HEK293 (cell line): Measurements from ENCODE around the gene CDC42EP2.

Experiments
- CTCF ChIA-PET: fragments of 350-600 bp; formaldehyde crosslinking; extraction: SDS; loops from one replicate; lab custom pipeline; 2021; ENCODE audit warnings: antibody characterized with exemption; lab: Yijun Ruan, JAX
- POLR2A ChIA-PET: fragments of 300-600 bp; formaldehyde crosslinking; extraction: SDS; loops from one replicate; lab custom pipeline; 2020; ENCODE audit warnings: antibody characterized with exemption, inconsistent platforms; lab: Yijun Ruan, JAX
- H3K27ac ChIP-seq: fragments of 200-500 bp; sonication (Bioruptor generic); 2 replicates; pipeline ENCODE4 v1.5.1; 2014; ENCODE audit warnings: low read depth, low read length, control low read depth, inconsistent platforms; ENCODE audit errors: extremely low read depth
- H3K36me3 ChIP-seq, 2 experiments: fragments of 200-500 bp in 1 of 2; sonication (Bioruptor generic) in 1 of 2; 1 replicate in 1 of 2; 2 replicates in 1 of 2; pipeline ENCODE4 v1.5.1; 2014 to 2017; ENCODE audit warnings: inconsistent platforms in 2 of 2, low read length in 2 of 2; ENCODE audit not compliant: control insufficient read depth in 2 of 2, insufficient read depth in 1 of 2
- H3K4me1 ChIP-seq: fragments of 200-500 bp; sonication (Bioruptor generic); 2 replicates; pipeline ENCODE4 v1.5.1; 2014; ENCODE audit warnings: mild to moderate bottlenecking, low read length, inconsistent platforms; ENCODE audit not compliant: control insufficient read depth, insufficient read depth
- H3K4me3 ChIP-seq: 2 replicates; pipeline ENCODE4 v1.5.1; 2011; ENCODE audit warnings: low read depth, mild to moderate bottlenecking, control low read depth, low read length, moderate library complexity
- H3K9me3 ChIP-seq: fragments of 200-500 bp; sonication (Bioruptor generic); 2 replicates; pipeline ENCODE4 v1.5.1; 2014; ENCODE audit warnings: low read depth, low read length, inconsistent platforms; ENCODE audit not compliant: control insufficient read depth, insufficient read depth
- BCL6B ChIP-seq: fragments of 450-650 bp; formaldehyde crosslinking; IDR thresholded peaks from 2 replicates; pipeline ENCODE4 v1.5.1; 2017; ENCODE audit warnings: missing biosample characterization, missing genetic modification characterization
- INSM2 ChIP-seq: fragments of 450-650 bp; formaldehyde crosslinking; IDR thresholded peaks from 2 replicates; pipeline ENCODE4 v1.5.1; 2016; ENCODE audit warnings: missing biosample characterization, missing genetic modification characterization
- MYNN ChIP-seq: fragments of 450-650 bp; formaldehyde crosslinking; IDR thresholded peaks from 2 replicates; pipeline ENCODE4 v1.5.1; 2016; ENCODE audit warnings: missing biosample characterization, missing genetic modification characterization, borderline replicate concordance
- SP7 ChIP-seq: fragments of 450-650 bp; formaldehyde crosslinking; IDR thresholded peaks from 2 replicates; pipeline ENCODE4 v1.5.1; 2016; ENCODE audit warnings: missing biosample characterization, missing genetic modification characterization
- ZNF10 ChIP-seq: fragments of 450-650 bp; formaldehyde crosslinking; IDR thresholded peaks from 2 replicates; pipeline ENCODE4 v1.5.1; 2017; ENCODE audit warnings: missing biosample characterization, missing genetic modification characterization
- ZNF114 ChIP-seq: fragments of 450-650 bp; formaldehyde crosslinking; IDR thresholded peaks from 2 replicates; pipeline ENCODE4 v1.5.0; 2017; ENCODE audit warnings: missing biosample characterization, missing genetic modification characterization
- ZNF157 ChIP-seq: fragments of 450-650 bp; formaldehyde crosslinking; IDR thresholded peaks from 2 replicates; pipeline ENCODE4 v1.5.1; 2016; ENCODE audit warnings: missing biosample characterization, missing genetic modification characterization
- ZNF169 ChIP-seq: fragments of 450-650 bp; formaldehyde crosslinking; IDR thresholded peaks from 2 replicates; pipeline ENCODE4 v1.5.1; 2016; ENCODE audit warnings: missing biosample characterization, missing genetic modification characterization
- ZNF221 ChIP-seq: fragments of 450-650 bp; formaldehyde crosslinking; IDR thresholded peaks from 2 replicates; pipeline ENCODE4 v1.5.1; 2017; ENCODE audit warnings: missing biosample characterization, missing genetic modification characterization, borderline replicate concordance
- ZNF302 ChIP-seq: fragments of 450-650 bp; formaldehyde crosslinking; IDR thresholded peaks from 2 replicates; pipeline ENCODE4 v1.5.1; 2016; ENCODE audit warnings: missing biosample characterization, missing genetic modification characterization, low read depth
- ZNF510 ChIP-seq: fragments of 450-650 bp; formaldehyde crosslinking; IDR thresholded peaks from 2 replicates; pipeline ENCODE4 v1.5.1; 2018; ENCODE audit warnings: mild to moderate bottlenecking, missing genetic modification characterization, missing biosample characterization; ENCODE audit not compliant: insufficient replicate concordance
- ZNF529 ChIP-seq: fragments of 450-650 bp; formaldehyde crosslinking; IDR thresholded peaks from 2 replicates; pipeline ENCODE4 v1.5.1; 2017; ENCODE audit warnings: missing genetic modification characterization, missing biosample characterization; ENCODE audit not compliant: insufficient replicate concordance
- ZNF560 ChIP-seq: fragments of 450-650 bp; formaldehyde crosslinking; IDR thresholded peaks from 2 replicates; pipeline ENCODE4 v1.5.1; 2017; ENCODE audit warnings: missing biosample characterization, missing genetic modification characterization, borderline replicate concordance
- ZNF626 ChIP-seq: fragments of 450-650 bp; sonication (Bioruptor Pico); formaldehyde crosslinking; IDR thresholded peaks from 2 replicates; pipeline ENCODE4 v1.5.1; 2018; ENCODE audit warnings: missing biosample characterization, missing genetic modification characterization, inconsistent platforms
- ZNF629 ChIP-seq: fragments of 450-650 bp; formaldehyde crosslinking; IDR thresholded peaks from 2 replicates; pipeline ENCODE4 v1.5.1; 2017; ENCODE audit warnings: missing biosample characterization, missing genetic modification characterization
- ZNF658 ChIP-seq: fragments of 450-650 bp; formaldehyde crosslinking; IDR thresholded peaks from 2 replicates; pipeline ENCODE4; 2016; ENCODE audit warnings: missing biosample characterization, missing genetic modification characterization
- ZNF76 ChIP-seq: fragments of 450-650 bp; formaldehyde crosslinking; IDR thresholded peaks from 2 replicates; pipeline ENCODE4; 2016; ENCODE audit warnings: low read depth, missing biosample characterization, missing genetic modification characterization, borderline replicate concordance
- ZNF843 ChIP-seq: fragments of 450-650 bp; formaldehyde crosslinking; IDR thresholded peaks from 2 replicates; pipeline ENCODE4 v1.5.1; 2016; ENCODE audit warnings: missing biosample characterization, missing genetic modification characterization
- TF ChIP-seq, protein P1 (sequence below): fragments of 450-650 bp; formaldehyde crosslinking; IDR thresholded peaks from 2 replicates; pipeline ENCODE4 v1.5.1; 2016; ENCODE audit warnings: missing biosample characterization, missing genetic modification characterization
- TF ChIP-seq, protein P2 (sequence below): fragments of 450-650 bp; formaldehyde crosslinking; IDR thresholded peaks from 2 replicates; pipeline ENCODE4 v1.5.1; 2016; ENCODE audit warnings: missing biosample characterization, missing genetic modification characterization, borderline replicate concordance
- TF ChIP-seq, protein P3 (sequence below): fragments of 450-650 bp; formaldehyde crosslinking; IDR thresholded peaks from 2 replicates; pipeline ENCODE4 v1.5.1; 2016; ENCODE audit warnings: missing biosample characterization, missing genetic modification characterization, low read depth

The CDC42EP2 gene

GRCh38 chr11:65338676-65339075, 24.0 kb downstream of the CDC42EP2 start:
- Histone ChIP-seq H3K27ac (no peak overlapping the region), H3K4me1 (no peaks in the 10 kb centered on the region), H3K4me3 (no peak overlapping the region), H3K36me3 (peaks cover 20 to 49% of the 10 kb centered on the region in 2 experiments; a peak in 2 of 3 replicates), H3K9me3 (no peaks in the 10 kb centered on the region)
- CTCF ChIA-PET = interaction anchor here (0.5 to 3.7 kb wide), 4 partner anchors 9 to 1361 kb away, joined by 3 to 18 read pairs (median 6); no protein-coding TSS in a partner anchor
- POLR2A ChIA-PET = interaction anchor here (1.0 to 2.5 kb wide), 2 partner anchors 11 to 13 kb away, joined by 3 to 8 read pairs; no protein-coding TSS in a partner anchor
- TF ChIP-seq ZNF221 (tag by site-specific recombination) (no peak), ZNF658 (no peak), ZNF10 (tag by site-specific recombination) (no peak), ZNF169 (tag by site-specific recombination) (no peak), ZNF302 (tag by site-specific recombination) (no peak), ZNF843 (tag by site-specific recombination) (no peak), ZNF157 (tag by site-specific recombination) (no peak), SP7 (tag by site-specific recombination) (no peak), ZNF510 (tag by site-specific recombination) (no peak)
- TF ChIP-seq, protein P1, sequence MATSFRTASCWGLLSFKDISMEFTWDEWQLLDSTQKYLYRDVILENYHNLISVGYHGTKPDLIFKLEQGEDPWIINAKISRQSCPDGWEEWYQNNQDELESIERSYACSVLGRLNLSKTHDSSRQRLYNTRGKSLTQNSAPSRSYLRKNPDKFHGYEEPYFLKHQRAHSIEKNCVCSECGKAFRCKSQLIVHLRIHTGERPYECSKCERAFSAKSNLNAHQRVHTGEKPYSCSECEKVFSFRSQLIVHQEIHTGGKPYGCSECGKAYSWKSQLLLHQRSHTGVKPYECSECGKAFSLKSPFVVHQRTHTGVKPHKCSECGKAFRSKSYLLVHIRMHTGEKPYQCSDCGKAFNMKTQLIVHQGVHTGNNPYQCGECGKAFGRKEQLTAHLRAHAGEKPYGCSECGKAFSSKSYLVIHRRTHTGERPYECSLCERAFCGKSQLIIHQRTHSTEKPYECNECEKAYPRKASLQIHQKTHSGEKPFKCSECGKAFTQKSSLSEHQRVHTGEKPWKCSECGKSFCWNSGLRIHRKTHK (tag by site-specific recombination) = no peak
- TF ChIP-seq, protein P2, sequence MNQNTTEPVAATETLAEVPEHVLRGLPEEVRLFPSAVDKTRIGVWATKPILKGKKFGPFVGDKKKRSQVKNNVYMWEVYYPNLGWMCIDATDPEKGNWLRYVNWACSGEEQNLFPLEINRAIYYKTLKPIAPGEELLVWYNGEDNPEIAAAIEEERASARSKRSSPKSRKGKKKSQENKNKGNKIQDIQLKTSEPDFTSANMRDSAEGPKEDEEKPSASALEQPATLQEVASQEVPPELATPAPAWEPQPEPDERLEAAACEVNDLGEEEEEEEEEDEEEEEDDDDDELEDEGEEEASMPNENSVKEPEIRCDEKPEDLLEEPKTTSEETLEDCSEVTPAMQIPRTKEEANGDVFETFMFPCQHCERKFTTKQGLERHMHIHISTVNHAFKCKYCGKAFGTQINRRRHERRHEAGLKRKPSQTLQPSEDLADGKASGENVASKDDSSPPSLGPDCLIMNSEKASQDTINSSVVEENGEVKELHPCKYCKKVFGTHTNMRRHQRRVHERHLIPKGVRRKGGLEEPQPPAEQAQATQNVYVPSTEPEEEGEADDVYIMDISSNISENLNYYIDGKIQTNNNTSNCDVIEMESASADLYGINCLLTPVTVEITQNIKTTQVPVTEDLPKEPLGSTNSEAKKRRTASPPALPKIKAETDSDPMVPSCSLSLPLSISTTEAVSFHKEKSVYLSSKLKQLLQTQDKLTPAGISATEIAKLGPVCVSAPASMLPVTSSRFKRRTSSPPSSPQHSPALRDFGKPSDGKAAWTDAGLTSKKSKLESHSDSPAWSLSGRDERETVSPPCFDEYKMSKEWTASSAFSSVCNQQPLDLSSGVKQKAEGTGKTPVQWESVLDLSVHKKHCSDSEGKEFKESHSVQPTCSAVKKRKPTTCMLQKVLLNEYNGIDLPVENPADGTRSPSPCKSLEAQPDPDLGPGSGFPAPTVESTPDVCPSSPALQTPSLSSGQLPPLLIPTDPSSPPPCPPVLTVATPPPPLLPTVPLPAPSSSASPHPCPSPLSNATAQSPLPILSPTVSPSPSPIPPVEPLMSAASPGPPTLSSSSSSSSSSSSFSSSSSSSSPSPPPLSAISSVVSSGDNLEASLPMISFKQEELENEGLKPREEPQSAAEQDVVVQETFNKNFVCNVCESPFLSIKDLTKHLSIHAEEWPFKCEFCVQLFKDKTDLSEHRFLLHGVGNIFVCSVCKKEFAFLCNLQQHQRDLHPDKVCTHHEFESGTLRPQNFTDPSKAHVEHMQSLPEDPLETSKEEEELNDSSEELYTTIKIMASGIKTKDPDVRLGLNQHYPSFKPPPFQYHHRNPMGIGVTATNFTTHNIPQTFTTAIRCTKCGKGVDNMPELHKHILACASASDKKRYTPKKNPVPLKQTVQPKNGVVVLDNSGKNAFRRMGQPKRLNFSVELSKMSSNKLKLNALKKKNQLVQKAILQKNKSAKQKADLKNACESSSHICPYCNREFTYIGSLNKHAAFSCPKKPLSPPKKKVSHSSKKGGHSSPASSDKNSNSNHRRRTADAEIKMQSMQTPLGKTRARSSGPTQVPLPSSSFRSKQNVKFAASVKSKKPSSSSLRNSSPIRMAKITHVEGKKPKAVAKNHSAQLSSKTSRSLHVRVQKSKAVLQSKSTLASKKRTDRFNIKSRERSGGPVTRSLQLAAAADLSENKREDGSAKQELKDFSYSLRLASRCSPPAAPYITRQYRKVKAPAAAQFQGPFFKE (tag by site-specific recombination) = no peak

DNA sequence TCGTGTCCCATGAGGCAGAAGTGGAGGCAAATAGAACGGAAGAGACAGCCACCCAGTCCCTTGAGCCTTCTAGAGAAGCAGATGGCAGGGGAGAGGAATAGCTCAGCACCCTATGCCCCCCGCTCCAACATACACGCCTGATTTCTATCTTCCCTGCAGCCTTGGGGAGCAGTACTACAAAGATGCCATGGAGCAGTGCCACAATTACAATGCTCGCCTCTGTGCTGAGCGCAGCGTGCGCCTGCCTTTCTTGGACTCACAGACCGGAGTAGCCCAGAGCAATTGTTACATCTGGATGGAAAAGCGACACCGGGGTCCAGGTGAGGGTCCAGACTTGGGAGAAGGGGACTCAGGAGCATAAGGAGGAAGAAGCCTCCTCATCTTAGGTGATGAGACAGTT, 25.6 kb downstream of the CDC42EP2 start:
- H3K36me3 ChIP-seq = peaks cover 20 to 65% of the 10 kb centered on the region in 2 experiments; a peak in 2 of 3 replicates
- no peaks in the 10 kb centered on the region for H3K4me1 ChIP-seq
- no peaks in the 10 kb centered on the region for H3K9me3 ChIP-seq
- no peak overlapping the region for H3K27ac ChIP-seq
- CTCF ChIA-PET = interaction anchor here (1.1 to 3.7 kb wide), 2 partner anchors 11 to 25 kb away, joined by 3 to 18 read pairs; no protein-coding TSS in a partner anchor
- POLR2A ChIA-PET = no interaction called here
- H3K4me3 ChIP-seq = no peak overlapping the region
- TF ChIP-seq ZNF626 (no peak), ZNF629 (tag by site-specific recombination) (no peak), ZNF76 (tag by site-specific recombination) (no peak), BCL6B (tag by site-specific recombination) (no peak), ZNF529 (no peak), ZNF114 (no peak), ZNF843 (tag by site-specific recombination) (no peak), INSM2 (no peak), MYNN (tag by site-specific recombination) (no peak), ZNF560 (tag by site-specific recombination) (no peak)
- TF ChIP-seq, protein P3, sequence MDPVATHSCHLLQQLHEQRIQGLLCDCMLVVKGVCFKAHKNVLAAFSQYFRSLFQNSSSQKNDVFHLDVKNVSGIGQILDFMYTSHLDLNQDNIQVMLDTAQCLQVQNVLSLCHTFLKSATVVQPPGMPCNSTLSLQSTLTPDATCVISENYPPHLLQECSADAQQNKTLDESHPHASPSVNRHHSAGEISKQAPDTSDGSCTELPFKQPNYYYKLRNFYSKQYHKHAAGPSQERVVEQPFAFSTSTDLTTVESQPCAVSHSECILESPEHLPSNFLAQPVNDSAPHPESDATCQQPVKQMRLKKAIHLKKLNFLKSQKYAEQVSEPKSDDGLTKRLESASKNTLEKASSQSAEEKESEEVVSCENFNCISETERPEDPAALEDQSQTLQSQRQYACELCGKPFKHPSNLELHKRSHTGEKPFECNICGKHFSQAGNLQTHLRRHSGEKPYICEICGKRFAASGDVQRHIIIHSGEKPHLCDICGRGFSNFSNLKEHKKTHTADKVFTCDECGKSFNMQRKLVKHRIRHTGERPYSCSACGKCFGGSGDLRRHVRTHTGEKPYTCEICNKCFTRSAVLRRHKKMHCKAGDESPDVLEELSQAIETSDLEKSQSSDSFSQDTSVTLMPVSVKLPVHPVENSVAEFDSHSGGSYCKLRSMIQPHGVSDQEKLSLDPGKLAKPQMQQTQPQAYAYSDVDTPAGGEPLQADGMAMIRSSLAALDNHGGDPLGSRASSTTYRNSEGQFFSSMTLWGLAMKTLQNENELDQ (tag by site-specific recombination) = no peak
